DMS153 treated with DMSO at 0.1 percent for 48 hours (cell line): ENCODE results near the gene IKZF2.

Experiments used
- DNase-seq: peaks from one replicate; lab custom pipeline; 2025; ENCODE audit not compliant: unreplicated experiment; lab: John Stamatoyannopoulos, UW

IKZF2 gene

DNA sequence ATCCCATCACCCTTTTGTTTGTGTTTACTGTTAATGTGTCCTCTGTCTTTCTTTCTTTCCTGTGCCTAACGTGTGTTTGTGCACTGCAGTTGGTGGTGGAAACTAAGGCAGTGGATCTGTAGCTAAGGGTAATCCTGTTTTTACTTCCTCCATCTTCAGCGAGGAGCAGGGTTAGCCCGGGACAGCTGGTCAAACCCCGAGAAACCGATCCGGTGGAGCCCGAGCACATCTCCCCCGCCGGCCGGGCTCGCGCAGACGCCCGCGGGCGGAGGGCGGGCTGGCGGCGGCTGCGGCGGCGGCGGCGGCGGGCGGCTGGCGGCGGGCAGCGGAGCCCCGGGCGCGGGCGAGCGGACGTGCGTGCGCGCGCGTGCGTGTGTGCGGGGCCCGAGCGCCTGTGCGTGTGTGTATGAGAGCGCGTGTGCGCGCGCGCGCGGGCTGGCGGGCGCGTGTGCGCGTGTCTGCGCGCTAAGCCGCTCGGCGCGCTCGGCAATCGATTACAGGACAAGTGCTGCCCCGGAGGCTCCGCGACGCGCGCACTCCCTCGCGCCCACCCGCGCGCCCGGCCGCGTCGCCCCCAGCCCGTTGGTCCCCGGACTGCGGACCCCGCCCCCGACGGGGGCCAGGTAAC lies at the start of gene IKZF2:
TSS of gene IKZF2 (minus strand) at position 176 of the 628 bp plus-strand sequence. CDS start 2,983 bp downstream, outside the sequence.
- peak; percentile 80 for DNase-seq

DNA sequence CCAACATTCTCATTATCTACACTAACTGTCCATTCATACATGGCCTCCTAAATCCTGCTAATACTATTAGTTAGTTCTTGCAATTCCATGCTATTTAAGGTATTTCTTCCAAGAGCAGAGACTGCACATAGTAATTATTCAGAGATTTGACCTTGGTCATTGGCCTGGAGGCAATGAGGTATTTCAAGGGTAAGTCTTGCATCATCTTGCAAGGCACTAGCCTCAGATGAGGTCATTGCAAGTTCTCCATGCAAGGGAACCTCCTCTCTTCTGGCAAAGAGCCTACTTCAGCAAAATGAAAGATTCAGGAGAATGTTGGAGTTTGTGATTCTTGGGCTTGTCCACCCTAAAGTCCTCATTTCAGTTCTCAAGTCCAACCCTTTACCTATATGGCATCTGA lies 48.5 kb upstream of the IKZF2 start:
- no peak for DNase-seq

- DNase-seq = no peak
Observed at GRCh38 chr2:213189001-213189899, 37.8 kb upstream of the IKZF2 start.

DNA sequence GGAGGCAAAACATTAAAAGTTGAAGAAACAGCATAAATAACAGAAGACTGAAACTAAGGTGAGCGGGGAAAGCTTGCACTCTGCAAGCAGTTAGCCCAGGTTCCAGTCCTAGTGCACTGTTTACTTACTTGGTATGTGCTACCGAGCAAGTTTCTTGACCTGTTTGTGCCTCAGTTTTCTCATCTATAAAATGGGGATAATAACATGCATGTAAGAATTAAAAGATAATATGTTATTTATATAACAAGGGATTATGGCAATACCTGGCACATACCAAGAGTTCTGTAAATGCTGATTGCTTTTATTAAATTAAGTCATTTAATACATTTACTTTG lies 37.1 kb upstream of the IKZF2 start:
- DNase-seq = no peak

GRCh38 chr2:213187833-213188532 lies 36.6 kb upstream of the IKZF2 start:
- no peak for DNase-seq

- DNase-seq = no peak
Observed at GRCh38 chr2:213187386-213187785, 36.0 kb upstream of the IKZF2 start.

- no peak for DNase-seq
Observed at GRCh38 chr2:213185147-213185822, 33.9 kb upstream of the IKZF2 start.

- DNase-seq = no peak
Observed at GRCh38 chr2:213181712-213182111, 30.3 kb upstream of the IKZF2 start.

GRCh38 chr2:213177679-213178078 lies 26.3 kb upstream of the IKZF2 start:
- DNase-seq = no peak

- DNase-seq = no peak
Observed at GRCh38 chr2:213175673-213176247, 24.3 kb upstream of the IKZF2 start.

DNA sequence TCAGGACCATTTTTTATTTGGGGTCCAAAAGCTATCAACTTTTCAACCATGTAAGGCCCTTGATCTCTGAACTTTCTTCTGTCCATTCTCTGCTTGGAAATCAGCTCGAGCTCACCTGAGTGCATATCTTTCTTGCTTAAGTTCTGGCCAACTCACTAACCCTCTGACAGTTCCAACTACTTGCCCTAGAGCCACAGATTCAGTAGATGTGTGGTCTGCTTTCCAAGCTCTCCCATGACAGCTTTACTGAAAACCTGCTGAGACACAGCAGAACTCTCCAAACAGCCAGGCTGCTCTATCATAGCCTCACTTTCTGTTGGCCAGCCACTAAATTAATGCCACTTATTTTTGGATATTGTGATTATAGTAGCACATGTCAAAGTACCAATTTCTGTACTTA lies 21.2 kb upstream of the IKZF2 start:
- DNase-seq = no peak

- DNase-seq = no peak
Observed at GRCh38 chr2:213171147-213171546, 19.7 kb upstream of the IKZF2 start.

DNA sequence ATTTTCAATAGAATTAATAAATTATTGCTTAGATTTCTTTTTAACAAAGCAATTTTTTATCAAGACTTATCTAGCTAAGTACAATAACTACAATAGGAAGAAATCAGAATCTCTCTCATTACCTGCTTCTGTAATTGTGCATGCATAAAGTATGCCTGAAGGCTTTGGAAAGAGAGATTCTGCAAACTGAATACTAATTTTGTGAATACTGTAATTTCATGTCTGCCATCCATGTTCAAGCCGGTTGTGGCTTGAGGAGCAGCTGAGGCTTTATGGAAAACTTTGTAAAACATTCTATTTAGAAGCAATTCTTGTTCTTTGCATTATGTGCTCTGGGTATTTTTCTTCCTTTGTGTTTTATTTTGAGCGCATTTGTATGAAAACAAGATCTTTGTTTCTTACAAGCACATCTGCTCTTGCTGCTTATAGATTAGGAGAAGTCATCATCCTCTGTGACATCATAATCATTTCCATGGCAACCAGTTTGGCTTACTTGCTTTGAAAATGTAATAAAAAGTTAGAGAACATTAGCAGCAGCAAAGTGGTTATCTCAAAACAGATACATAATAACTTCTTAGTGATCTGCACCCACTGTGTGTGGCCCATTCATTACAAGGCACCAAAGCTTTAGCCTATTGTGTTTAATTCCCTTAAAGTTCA lies 16.0 kb upstream of the IKZF2 start:
- DNase-seq = no peak

GRCh38 chr2:213166109-213166508 lies 14.7 kb upstream of the IKZF2 start:
- no peak for DNase-seq

GRCh38 chr2:213164263-213164662 lies 12.9 kb upstream of the IKZF2 start:
- no peak for DNase-seq

DNA sequence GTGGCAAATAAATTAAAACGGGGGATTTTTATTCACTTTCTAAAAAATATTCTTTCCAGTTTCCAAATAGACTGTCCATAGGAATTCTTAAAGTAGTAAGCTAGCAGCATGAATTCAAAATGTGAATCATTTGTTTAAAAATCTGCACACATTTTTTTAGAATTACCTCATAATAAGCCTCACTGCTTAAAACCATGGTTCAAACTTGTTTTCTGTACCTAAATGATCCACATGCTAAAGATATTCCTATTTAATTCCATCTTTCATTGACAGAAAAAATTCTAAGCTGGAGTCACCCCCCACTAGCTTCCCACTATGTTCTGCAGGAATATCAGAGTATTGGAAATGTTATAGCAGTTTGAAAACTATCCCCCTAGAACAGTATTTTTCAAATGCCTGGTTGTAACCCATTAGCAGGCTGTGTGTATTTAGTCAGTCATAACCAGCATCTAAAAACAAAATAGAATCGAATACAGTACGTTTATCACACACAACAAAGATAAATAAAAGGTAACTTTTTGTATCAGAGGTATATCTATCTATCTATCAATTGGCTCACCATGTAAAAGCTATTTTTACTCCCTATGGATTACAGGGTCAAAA lies 11.2 kb upstream of the IKZF2 start:
- no peak for DNase-seq

GRCh38 chr2:213161759-213162515 lies 10.5 kb upstream of the IKZF2 start:
- no peak for DNase-seq

DNA sequence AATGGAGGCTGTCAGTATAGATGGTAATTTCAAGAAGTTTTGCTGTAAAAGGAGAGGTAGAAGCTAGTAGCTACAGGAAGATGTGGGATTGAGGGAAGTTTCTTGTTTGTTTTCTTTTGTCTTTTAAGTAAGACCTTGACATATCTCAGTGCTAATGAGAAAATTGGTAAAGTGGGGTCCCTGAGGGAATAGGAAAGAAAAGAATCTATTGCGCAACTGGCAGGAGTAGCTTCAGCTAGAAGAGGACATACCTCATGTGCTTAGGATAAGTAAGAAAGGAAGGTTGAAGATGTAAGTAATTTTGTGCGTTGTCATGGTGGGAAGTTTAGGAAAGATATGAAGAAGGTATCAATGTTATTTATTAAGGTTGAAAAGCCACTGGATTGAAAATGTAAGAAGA lies 8.4 kb upstream of the IKZF2 start:
- no peak for DNase-seq

- no peak for DNase-seq
Observed at GRCh38 chr2:213157242-213157641, 5.8 kb upstream of the IKZF2 start.
